GM12875 (cell line): Measurements from ENCODE around the gene SHISA9.

Experiments
- H3K4me3 ChIP-seq: one replicate; pipeline ENCODE4 v1.5.1; 2011; ENCODE audit warnings: low read depth, low read length, control low read depth
- TF ChIP-seq, protein P1 (sequence below): IDR thresholded peaks from 2 replicates; pipeline ENCODE4 v1.5.1; 2011; ENCODE audit warnings: low read depth, mild to moderate bottlenecking, control low read depth, inconsistent platforms, low read length, moderate library complexity, borderline replicate concordance; ENCODE audit not compliant: insufficient read depth

SHISA9 gene

DNA sequence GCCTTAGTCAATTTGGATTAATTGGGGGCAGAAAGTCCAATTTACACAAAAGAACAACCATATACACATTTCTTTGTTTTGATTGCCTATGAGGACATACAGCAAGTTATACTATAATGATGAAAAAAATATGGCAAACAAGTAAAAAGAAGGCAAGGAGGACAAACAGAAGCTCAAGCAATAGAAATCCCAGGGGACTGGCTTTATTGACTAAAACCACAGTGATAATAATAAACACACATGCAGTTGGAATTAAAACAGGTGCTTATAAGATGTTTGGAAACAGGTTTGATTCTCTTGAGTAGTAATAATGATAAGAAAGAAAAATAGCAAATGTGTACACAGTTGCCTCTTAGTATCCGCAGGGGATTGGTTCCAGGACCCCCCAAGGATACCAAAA is 176.4 kb downstream of the SHISA9 start:
- TF ChIP-seq, protein P1, sequence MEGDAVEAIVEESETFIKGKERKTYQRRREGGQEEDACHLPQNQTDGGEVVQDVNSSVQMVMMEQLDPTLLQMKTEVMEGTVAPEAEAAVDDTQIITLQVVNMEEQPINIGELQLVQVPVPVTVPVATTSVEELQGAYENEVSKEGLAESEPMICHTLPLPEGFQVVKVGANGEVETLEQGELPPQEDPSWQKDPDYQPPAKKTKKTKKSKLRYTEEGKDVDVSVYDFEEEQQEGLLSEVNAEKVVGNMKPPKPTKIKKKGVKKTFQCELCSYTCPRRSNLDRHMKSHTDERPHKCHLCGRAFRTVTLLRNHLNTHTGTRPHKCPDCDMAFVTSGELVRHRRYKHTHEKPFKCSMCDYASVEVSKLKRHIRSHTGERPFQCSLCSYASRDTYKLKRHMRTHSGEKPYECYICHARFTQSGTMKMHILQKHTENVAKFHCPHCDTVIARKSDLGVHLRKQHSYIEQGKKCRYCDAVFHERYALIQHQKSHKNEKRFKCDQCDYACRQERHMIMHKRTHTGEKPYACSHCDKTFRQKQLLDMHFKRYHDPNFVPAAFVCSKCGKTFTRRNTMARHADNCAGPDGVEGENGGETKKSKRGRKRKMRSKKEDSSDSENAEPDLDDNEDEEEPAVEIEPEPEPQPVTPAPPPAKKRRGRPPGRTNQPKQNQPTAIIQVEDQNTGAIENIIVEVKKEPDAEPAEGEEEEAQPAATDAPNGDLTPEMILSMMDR, result no peak
- H3K4me3 ChIP-seq, result no peak overlapping the region

DNA sequence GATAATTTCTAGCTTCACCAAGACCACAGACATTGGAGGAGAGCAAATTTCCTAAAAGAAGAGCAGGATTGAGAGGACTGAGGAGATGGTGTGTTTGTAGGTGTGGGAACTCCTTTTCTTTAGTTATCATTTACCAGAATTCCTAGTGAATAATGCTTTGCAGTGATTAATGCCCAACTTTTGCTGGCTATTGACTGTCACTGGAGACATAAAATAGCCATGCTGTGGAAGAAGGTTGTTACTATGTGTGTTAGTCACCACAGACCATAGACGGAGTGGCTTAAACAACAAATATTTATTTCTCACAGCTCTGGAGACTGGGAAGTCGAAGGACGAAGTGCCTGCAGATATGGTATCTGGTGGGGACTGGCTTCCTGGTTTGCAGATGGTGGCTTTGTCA is 179.1 kb downstream of the SHISA9 start:
- TF ChIP-seq, protein P1, result no peak

DNA sequence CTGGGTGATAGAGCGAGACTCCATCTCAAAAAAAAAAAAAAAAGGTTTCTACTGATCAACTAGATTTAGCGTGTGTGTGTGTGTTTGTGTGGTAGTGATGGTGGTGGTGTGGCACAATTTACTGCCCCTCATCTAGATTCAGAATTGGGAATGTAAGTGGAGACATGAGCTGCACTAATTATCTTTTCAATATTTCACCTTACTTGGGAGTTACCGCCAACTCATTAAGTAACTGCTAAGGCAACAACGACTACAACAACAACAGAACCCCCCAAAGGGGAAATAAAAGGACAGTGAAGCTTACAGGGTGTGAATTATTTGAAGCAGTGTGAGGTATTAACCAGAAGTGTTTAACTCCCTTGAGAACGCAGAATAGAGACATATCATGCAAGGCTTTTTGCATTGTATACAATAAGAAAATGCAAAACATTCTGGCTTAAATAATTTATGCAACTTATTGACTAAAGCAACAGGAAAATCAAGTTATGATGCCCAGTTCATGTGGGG is 180.5 kb downstream of the SHISA9 start:
- TF ChIP-seq, protein P1, result no peak
- no peak overlapping the region for H3K4me3 ChIP-seq

More for the DNA sequence above, 179.1 kb downstream of the SHISA9 start:
- H3K4me3 ChIP-seq, result no peak overlapping the region

DNA sequence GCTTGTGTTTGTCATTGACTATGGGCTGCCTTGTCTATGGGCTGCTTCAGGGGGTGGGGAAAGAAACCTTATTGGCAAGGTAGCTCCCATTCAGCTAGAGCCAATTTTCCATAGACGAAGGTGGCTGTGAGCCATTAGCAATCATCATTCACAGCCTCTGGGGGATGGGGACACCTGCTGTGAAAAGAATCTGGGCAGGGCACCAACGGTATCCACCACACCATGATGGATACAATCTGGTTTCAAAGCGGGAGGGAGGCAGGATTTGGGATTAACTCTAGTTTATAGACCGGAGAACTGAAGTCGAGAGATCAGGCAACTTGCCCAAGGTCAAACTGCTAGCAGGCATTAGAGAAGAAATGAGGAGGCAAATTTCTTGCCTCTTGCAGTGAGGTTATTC is 182.3 kb downstream of the SHISA9 start:
- no peak overlapping the region for H3K4me3 ChIP-seq
- TF ChIP-seq, protein P1, result no peak

DNA sequence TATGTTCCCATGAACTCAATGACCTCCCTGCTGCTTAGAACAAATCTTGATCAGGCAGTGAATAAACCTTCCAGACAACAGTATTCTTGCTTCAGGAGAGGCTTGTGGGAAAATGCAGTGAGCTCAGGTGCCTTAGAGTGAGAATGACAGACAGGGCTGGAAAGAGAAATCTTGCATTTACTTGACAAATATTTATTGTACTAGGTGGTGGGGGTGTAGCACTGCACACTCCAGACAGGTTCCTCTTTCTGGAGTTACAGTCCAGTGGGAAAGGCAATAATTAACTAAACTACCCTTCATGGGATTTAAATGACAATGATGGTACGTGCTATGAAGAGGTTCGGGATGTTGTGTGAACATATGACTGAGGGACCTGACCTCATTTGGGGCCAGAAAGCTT is 182.9 kb downstream of the SHISA9 start:
- TF ChIP-seq, protein P1, result no peak
- H3K4me3 ChIP-seq, result no peak overlapping the region

DNA sequence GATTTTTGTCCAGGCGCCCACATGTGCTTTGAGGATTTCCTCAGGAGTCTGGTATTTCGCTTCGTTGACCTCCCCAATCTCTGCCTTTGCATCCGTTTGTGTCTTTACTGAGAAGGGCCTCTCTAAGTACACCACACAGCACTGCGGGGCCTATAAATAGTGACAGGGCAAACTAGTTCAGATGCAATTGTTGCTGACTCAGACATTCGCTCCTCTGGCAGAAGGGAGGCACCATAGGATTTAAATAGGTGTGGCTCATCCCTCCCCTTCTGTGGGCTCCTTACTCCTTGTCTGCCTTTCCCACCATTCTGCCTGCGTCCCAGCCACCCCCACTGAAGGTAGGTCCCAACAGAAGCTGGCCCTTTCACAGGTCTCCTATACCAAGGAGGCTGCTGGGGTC is 192.3 kb downstream of the SHISA9 start:
- H3K4me3 ChIP-seq, result no peak overlapping the region
- TF ChIP-seq, protein P1, result no peak

DNA sequence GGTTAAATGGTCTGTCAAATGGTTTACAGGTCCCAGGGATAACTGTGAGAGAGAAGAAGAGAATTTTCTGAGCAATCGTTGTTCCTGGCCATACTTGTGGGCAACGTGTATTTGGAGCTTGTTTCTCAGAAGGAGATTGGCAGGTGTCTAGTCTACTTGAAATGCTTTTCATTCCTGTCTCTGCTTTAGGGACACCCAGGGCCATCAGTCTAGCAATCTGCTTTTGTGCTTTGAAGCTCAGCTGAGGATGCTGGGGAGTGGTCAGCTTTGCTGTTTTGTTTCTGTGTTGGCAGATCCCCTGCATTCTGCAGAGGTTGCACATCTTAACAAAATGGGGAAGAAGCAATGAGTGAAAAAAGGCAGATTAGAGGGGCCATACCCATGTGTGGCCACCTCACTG is 193.7 kb downstream of the SHISA9 start:
- H3K4me3 ChIP-seq, result no peak overlapping the region
- TF ChIP-seq, protein P1, result no peak
